Measurements from ENCODE around the gene PPP1R15A. TPM values are rescaled to one million over a fixed set of nuclear protein-coding genes. Genes with fewer than 3 reads are reported as not detected.

The PPP1R15A gene
- polyA plus RNA-seq, 1 donor (not counting 4 experiments of a cell fraction or from before 2014, with no cell fraction given) = 36.6 TPM

DNA sequence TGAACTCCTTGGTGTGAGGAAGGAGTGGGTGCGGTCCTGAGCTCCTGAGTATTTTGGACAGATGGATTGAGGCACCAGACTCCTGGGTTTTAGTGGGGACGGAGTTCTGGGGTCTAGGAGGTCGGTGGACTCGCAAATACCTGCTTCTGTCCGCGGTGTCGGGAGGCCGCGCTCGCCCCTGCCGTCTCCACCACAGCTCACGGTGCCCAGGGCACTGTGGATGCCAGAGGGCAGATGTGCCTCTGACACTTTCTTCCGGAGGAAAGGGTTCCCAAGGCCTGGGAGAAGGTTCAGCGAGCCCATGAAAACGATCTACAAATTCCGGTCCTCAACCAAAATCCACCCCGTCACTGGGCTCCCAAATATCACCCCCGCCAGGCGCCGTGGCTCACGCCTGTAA is 23.0 kb downstream of the PPP1R15A start:
- DNase-seq (ENCODE audit: low read depth, low spot score) (no peak), FAIRE-seq (no peak)
- H3K36me3 ChIP-seq (ENCODE audit: control insufficient read depth in 2 of 2, extremely low read depth in 1 of 2, insufficient read depth in 2 of 2, low read length in 2 of 2) = no peaks in the 10 kb centered on the region
- H4K20me1 ChIP-seq (ENCODE audit: control insufficient read depth, extremely low read depth, insufficient read depth, low read length) = no peaks in the 10 kb centered on the region
- H3K9me3 ChIP-seq (ENCODE audit: control insufficient read depth, low read depth, low read length) = no peaks in the 10 kb centered on the region
- no peak overlapping the region for H3K9ac ChIP-seq (ENCODE audit: control insufficient read depth, extremely low read depth, insufficient read depth, low read length)
- peaks cover under 1% of the 10 kb centered on the region for H3K79me2 ChIP-seq (ENCODE audit: control insufficient read depth, insufficient read depth, low read length)
- no peak overlapping the region for H3K4me3 ChIP-seq (ENCODE audit: control insufficient read depth in 2 of 3, extremely low read depth in 1 of 3, insufficient read depth in 2 of 3, low read depth in 1 of 3, low read length in 3 of 3)
- H3K4me2 ChIP-seq (ENCODE audit: control insufficient read depth, extremely low read depth, insufficient read depth, low read depth, low read length) = no peak overlapping the region
- no peak overlapping the region for H2AFZ ChIP-seq (ENCODE audit: control insufficient read depth, low read length)
- no peaks in the 10 kb centered on the region for H3K4me1 ChIP-seq (ENCODE audit: control insufficient read depth, extremely low read depth, insufficient read depth, low read length)
- dilution Hi-C loops (cut with MboI; ENCODE audit: extremely low pct_ligation_motif_present, low sequenced_read_pairs) = no loop called here
- no peaks in the 10 kb centered on the region for H3K9me1 ChIP-seq (ENCODE audit: control insufficient read depth, extremely low read depth, insufficient read depth, low read length)
- H3K27ac ChIP-seq (ENCODE audit: control insufficient read depth, insufficient read depth, low read length) = no peak overlapping the region
- peaks cover 7% of the 10 kb centered on the region for H3K27me3 ChIP-seq (ENCODE audit: control insufficient read depth, extremely low read depth, insufficient read depth, low read length)
- no peak for TF ChIP-seq EZH2 (IDR thresholded peaks at IDR 0.05; ENCODE audit: low read length)
- TF ChIP-seq, protein P1, sequence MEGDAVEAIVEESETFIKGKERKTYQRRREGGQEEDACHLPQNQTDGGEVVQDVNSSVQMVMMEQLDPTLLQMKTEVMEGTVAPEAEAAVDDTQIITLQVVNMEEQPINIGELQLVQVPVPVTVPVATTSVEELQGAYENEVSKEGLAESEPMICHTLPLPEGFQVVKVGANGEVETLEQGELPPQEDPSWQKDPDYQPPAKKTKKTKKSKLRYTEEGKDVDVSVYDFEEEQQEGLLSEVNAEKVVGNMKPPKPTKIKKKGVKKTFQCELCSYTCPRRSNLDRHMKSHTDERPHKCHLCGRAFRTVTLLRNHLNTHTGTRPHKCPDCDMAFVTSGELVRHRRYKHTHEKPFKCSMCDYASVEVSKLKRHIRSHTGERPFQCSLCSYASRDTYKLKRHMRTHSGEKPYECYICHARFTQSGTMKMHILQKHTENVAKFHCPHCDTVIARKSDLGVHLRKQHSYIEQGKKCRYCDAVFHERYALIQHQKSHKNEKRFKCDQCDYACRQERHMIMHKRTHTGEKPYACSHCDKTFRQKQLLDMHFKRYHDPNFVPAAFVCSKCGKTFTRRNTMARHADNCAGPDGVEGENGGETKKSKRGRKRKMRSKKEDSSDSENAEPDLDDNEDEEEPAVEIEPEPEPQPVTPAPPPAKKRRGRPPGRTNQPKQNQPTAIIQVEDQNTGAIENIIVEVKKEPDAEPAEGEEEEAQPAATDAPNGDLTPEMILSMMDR (optimal IDR thresholded peaks at IDR 0.05 in 1 of 3, IDR thresholded peaks at IDR 0.05 in 1 of 3, conservative IDR thresholded peaks at IDR 0.05 in 1 of 3; ENCODE audit: extremely low read depth in 1 of 3, insufficient read depth in 2 of 3, low read length in 3 of 3) = no peak

DNA sequence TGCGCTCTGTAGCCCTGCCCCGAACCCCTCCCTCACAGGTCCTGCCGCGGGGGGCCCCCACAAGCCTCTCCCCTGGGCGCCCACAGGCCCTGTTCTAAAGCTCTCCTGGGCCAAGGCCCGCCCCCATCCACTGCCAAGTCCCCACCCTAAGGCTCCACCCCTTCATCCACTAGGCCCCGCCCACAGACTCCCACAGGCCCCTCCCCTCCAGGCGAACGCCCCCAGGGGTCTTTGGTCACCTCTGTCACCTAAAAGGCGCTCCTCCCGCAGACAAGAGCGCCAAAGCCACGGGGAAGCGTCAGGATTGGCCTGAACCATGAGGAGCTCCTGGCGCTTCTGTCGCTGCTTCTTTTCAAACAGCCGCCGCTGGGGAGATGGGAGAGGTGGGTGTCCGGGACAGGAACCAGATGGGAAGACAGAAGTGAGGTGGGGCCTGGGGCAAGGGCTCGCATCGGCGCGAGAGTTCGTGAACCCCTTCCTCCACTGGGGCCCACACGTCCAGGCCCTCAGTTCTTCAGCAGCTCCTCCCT is 24.0 kb downstream of the PPP1R15A start:
- no peak overlapping the region for H3K9ac ChIP-seq (ENCODE audit: control insufficient read depth, extremely low read depth, insufficient read depth, low read length)
- dilution Hi-C loops (cut with MboI; ENCODE audit: extremely low pct_ligation_motif_present, low sequenced_read_pairs) = no loop called here
- peaks cover 7% of the 10 kb centered on the region for H3K79me2 ChIP-seq (ENCODE audit: control insufficient read depth, insufficient read depth, low read length)
- FAIRE-seq = no peak
- H3K9me3 ChIP-seq (ENCODE audit: control insufficient read depth, low read depth, low read length) = no peaks in the 10 kb centered on the region
- no peaks in the 10 kb centered on the region for H3K36me3 ChIP-seq (ENCODE audit: control insufficient read depth in 2 of 2, extremely low read depth in 1 of 2, insufficient read depth in 2 of 2, low read length in 2 of 2)
- peaks cover 6% of the 10 kb centered on the region for H3K4me1 ChIP-seq (ENCODE audit: control insufficient read depth, extremely low read depth, insufficient read depth, low read length)
- H3K27ac ChIP-seq (ENCODE audit: control insufficient read depth, insufficient read depth, low read length) = no peak overlapping the region
- H3K27me3 ChIP-seq (ENCODE audit: control insufficient read depth, extremely low read depth, insufficient read depth, low read length) = peaks cover 7% of the 10 kb centered on the region
- H3K4me3 ChIP-seq (ENCODE audit: control insufficient read depth in 2 of 3, extremely low read depth in 1 of 3, insufficient read depth in 2 of 3, low read depth in 1 of 3, low read length in 3 of 3) = no peak overlapping the region
- no peaks in the 10 kb centered on the region for H3K9me1 ChIP-seq (ENCODE audit: control insufficient read depth, extremely low read depth, insufficient read depth, low read length)
- H3K4me2 ChIP-seq (ENCODE audit: control insufficient read depth, extremely low read depth, insufficient read depth, low read depth, low read length) = no peak overlapping the region
- no peak overlapping the region for H2AFZ ChIP-seq (ENCODE audit: control insufficient read depth, low read length)
- DNase-seq (ENCODE audit: low read depth, low spot score) = no peak
- H4K20me1 ChIP-seq (ENCODE audit: control insufficient read depth, extremely low read depth, insufficient read depth, low read length) = no peaks in the 10 kb centered on the region
- TF ChIP-seq, protein P1 (optimal IDR thresholded peaks at IDR 0.05 in 1 of 3, IDR thresholded peaks at IDR 0.05 in 1 of 3, conservative IDR thresholded peaks at IDR 0.05 in 1 of 3; ENCODE audit: extremely low read depth in 1 of 3, insufficient read depth in 2 of 3, low read length in 3 of 3) = no peak
- no peak for TF ChIP-seq EZH2 (IDR thresholded peaks at IDR 0.05; ENCODE audit: low read length)
